CD4-positive, alpha-beta T cell treated with Interferon alpha-2 for 1 hour (primary cell): ENCODE results near the gene EGF.
"Not testable (repeated sequence)": the region's sequence is repeated elsewhere in the genome, so short reads cannot be mapped to it uniquely, and the experiment has no call there.

ENCODE experiments used
- DNase-seq, 2 donors: peaks; one replicate each; pipeline ENCODE4 v3.0.0-alpha.2; 2020 to 2022

EGF gene

DNA sequence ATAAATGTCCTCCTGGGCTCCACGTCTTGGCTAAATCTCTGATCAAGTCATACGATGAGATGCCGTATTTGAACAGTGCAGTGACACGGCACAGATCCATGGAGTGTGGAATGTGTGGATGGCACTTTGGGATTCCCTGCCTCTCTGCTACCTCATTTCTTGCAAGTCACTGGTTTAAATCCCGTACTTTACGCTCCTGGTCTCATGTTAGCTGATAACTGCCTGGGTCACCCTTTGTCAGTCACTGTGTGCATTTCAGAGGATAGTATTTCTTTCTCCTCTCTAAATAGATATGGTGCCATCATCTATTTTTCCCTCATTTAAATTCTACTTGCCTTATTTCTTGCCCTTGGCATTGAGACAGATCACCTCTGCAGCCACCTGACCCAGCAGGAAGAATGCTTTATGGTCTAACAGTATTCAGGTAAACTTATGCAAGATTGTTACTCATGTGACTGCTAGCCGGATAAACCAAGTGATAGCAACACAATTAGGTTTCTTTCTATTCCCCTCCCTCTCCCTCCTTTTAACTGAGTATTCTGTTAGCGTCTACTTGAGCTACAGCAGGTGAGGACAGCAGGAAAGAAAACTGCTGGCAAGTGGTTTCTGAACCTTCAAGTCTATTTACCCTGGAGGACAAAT, 2.8 kb downstream of the EGF start:
- no peak for DNase-seq

DNA sequence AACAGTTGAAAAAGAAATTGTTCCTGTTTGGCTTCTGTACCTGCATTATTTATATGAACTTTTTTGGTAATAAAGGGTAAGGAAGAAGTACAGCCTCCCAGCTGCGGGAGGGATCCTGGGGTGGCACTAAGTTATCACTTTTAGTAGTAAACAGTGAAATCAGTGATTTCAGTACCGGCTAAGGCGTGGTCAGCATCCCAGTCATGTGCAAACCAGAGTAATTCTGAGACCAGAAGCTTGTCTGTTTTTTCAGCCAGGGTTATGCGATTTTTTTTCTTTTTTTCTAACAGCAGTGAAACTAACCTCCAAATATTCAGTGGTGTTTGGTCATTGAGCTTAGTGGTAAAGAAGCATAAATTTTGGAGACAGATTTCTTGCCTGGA, 3.3 kb downstream of the EGF start:
- DNase-seq: no peak

DNA sequence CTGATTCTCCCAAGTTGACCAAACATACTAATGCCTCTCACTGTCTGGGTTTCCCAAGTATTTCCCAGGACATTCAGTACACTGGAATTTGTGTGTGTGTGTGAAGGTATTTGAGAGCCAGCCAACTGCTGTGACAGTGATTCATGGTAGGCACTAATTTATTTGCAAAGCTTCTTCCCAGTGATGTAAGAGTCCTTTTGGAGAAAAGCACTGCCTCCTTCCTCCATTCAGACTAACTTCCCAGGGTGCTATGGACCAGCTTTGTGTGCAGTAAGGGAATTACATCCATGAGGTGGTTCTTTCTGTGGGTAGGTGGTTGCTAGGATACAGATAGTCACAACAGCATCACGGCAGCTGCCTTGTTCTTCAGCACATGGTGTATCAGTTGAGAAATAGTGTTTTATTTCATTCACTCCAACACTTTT, 8.7 kb downstream of the EGF start:
- no peak for DNase-seq

DNA sequence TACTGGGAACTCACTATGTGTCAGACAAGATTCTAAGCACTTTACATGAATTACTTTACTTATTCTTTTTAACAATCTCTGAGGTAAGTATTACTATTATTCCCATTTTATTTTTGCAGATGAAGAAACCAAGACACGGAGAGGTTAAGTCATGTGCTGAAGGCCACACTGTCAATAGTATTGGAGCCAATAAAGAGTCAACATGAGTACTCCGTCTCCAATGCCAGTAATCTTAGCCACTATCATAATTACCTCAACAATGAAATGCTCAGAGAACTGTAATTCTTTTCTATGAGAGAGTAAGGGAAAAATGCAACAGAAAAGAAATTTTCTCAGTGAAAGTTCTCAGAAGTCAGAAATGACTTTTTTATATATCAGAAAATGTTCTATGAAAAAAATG, 12.7 kb downstream of the EGF start:
- DNase-seq: no peak

DNA sequence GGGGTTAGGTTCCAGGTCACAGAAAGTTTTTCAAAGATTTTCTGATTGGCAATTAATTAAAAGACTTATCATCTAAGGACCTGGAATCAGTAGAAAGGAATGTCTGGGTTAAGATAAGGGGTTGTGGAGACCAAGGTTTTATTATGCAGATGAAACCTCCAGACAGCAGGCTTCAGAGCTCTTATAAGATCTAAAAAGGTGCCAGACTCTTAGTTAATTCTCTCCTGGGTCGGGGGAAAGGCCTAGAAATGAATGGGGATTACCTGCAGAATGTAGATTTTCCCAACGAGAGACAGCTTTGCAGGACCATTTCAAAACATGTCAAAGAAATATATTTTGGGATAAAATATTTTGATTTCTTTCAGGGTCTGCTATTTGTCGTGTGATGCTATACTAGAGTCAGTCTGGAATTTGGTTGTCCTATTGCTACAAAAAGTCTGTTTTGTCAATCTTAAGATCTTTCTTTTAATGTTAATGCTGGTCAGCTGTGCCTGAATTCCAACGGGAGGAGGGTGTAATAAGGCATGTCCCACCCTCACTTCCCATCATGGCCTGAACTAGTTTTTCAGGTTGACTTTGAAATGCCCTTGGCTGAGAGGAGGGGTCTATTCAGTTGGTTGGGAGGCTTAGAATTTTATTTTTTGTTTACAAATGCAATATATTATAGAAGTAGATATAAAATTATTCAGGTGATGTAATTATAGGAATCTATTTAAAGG, 15.8 kb downstream of the EGF start:
- DNase-seq: no peak

DNA sequence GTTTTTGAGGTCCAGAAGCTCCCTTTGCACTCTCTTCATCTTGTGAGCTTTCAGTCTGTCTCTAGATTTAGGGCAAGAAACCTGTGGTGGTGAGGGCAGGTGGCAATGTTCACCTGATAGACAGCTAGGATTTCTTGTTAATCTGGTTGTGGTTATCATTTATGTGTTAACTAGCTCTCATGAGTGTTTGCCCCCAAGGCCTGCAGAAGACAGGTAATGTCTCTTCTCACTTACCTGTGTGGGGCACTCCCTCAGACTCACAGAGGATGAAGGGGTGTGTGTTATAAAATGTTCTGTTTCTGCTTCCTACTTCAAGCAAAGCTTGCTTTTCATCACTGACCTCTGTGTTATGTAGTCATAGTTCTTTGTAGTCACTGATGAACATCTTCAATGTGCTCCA, 17.8 kb downstream of the EGF start:
- no peak for DNase-seq

DNA sequence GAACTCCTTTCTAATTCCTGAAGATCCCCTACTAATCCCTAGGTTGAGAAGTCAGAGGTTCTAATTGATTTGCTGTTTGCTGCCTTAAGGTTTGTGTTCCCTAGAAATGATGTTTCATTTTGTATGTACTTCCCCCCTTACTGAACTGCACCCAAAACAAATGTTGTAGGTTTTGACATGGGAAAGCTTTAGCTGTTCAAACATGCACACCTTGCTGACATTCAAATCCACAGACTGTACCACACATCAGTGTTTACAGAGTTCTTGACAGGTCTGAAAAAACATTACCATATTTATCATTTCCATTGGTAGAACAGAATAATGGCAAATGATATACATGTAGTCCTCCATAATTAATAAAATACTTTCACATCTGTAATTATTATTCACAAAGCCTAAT, 18.2 kb downstream of the EGF start:
- no peak for DNase-seq

DNA sequence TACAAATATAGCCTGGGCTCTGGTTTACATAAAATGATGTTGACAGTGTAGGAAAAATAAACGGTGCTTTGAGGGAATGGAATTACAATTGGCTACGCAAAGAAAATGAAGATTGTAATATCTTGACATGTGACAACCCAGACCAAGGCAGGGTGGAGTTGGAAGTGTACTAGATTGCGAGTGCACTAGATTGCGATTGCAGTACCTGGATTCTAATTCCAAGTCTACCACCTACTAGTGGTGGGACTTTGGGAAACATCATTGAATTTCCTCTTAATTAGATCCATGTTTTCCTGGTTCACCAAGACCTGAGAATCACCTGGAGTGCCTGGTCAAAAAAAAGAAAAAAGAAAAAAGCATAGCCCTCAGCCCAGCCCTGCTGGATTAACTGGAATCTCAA, 18.6 kb downstream of the EGF start:
- DNase-seq: no peak

DNA sequence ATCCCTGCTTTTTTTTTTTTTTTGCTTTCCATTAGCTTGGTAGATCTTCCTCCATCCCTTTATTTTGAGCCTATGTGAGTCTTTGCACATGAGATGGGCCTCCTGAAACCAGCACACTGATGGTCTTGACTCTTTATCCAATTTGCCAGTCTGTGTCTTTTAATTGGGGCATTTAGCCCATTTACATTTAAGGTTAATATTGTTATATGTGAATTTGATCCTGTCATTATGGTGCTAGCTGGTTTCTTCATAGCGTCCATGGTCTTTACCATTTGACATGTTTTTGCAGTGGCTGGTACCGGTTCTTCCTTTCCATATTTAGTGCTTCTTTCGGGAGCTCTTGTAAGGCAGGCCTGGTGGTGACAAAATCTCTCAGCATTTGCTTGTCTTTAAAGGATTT, 24.7 kb downstream of the EGF start:
- DNase-seq: not testable (repeated sequence)

DNA sequence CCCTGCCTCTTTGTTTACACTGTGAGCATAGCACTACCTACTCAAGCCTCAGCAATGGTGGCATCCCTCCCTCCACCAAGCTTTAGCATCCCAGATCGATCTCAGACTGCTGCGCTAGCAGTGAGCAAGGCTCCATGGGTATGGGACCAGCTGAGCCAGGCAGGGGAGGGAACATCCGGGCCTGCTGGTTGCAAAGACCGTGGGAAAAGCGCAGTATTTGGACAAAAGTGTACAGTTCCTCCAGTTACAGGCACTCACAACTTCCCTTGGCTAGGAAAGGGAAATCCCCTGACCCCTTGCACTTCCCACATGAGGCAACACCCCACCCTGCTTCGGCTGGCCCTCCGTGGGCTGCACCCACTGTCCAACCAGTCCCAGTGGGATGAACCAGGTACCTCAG, 26.5 kb downstream of the EGF start:
- no peak for DNase-seq

DNA sequence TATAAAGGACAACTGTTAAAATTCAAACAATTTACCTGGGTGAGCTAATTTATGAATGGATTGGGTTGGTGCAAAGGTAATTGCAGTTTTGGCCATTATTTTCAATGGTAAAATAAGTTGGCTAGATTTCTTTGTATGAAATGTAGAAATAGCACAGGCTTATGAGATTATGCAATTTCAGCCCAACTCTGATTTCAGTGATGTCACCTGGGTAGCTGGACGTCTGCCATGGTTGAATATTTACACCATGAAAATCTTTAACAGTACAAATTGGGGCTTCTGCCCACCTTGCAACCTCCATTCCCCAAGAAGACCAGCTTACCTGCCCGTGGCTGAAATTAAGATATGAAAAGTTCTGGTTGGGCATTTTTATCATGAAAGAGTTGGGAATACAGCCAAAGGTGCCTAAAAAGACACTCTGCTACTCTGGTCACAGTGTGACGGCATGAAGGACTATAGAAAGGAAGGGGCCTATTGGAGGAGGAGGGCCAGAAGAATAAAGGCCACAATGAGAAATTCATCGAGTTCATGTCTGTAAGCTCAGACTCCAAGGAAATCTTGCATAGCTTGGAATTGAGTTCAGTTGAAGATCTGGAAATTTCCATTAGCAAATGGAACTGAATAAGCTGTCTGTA, 29.7 kb downstream of the EGF start:
- no peak for DNase-seq

DNA sequence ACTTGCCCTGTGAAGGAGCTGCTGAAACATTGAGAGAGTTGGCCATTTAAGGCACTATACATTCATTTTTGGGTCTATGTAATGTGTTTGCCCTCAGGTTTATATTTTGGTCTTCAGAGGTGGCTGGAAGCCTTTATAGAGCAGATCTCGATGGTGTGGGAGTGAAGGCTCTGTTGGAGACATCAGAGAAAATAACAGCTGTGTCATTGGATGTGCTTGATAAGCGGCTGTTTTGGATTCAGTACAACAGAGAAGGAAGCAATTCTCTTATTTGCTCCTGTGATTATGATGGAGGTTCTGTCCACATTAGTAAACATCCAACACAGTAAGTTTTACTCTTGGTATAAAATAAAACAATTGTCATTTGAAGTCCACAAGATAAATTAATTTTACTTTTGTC, 31.1 kb downstream of the EGF start:
- DNase-seq: no peak

DNA sequence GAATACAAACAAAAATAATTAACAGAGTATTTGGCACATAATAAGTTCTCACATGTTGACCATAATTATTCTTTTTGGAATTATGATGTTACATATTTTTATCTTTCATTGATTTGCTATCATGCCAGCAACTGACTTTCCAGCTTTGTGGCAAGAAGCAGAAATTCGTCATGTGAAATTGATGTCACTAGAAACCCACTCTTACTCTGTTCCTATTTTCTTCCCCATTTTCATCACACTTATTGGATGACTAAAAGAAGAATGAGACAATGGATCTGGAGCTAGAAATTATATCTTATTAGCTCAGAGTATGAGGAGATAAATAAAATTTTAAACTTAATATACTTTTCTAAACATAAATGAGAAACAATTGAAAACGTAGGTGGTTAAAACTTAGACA, 31.9 kb downstream of the EGF start:
- DNase-seq: no peak

DNA sequence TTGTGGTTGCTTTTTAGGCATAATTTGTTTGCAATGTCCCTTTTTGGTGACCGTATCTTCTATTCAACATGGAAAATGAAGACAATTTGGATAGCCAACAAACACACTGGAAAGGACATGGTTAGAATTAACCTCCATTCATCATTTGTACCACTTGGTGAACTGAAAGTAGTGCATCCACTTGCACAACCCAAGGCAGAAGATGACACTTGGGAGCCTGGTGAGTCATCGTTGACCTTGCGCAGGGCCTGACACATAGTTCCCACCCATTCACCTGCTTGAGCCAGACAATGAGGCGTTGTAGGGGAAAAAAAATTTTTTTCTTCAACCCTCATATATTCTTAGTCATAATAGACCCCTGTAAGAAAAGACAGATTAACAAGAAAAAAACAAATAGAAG, 32.4 kb downstream of the EGF start:
- DNase-seq: peak in 1 of 2 donors; percentile 4

DNA sequence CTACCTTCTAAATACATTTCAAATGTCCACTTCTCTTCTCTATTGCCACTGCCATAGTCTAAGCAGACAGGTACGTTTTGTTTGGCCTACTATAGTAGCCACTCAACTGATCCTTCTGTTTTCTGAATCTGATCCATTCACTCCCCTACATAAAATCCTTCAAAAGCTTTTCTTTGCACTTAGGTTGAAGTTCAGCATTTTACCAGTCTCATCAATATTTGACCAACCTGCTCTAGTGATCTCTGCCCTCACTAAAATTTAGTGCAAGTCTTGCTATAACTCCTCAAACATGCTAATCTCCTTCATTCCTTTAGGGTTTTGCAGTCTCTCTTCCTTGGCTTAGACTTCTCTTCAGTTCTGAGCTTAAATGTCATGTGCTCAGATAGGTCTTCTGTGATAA, 33.4 kb downstream of the EGF start:
- DNase-seq: no peak

DNA sequence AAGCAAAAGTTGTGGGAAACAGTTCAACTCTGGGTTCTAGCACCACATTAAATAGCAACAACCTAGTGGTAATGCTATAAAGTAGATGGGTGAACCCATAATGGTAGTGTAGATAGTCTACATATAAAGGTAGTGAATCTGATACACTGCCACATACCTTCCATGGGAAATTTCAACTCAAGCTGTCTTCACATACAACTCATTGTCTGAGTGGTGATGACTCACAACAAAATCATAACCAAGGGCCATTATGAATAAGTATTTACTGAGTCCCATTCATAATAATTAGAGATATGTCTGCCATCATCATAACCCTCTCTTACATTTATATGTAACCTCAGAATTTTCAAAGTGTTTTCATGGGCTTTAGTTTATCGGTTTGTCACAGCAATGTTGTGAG, 34.8 kb downstream of the EGF start:
- DNase-seq: no peak

DNA sequence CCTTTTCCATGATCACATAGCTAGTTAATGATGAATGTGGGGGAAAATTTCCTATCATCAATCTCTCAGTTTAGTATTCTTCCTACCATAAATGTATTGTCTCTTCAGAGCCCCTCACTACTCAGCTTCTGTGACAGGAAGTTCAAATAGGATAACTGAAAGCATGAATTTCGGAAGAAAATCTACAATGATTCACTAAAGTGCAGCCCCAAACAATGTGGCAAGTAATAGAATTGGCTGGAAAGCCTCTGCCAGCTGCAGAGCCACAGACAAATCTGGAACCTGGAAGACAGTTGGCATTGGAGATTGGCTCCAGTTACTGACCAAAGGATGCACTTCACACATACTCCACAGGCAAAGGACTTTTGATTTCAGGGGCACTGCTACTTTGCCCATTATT, 35.2 kb downstream of the EGF start:
- DNase-seq: no peak

DNA sequence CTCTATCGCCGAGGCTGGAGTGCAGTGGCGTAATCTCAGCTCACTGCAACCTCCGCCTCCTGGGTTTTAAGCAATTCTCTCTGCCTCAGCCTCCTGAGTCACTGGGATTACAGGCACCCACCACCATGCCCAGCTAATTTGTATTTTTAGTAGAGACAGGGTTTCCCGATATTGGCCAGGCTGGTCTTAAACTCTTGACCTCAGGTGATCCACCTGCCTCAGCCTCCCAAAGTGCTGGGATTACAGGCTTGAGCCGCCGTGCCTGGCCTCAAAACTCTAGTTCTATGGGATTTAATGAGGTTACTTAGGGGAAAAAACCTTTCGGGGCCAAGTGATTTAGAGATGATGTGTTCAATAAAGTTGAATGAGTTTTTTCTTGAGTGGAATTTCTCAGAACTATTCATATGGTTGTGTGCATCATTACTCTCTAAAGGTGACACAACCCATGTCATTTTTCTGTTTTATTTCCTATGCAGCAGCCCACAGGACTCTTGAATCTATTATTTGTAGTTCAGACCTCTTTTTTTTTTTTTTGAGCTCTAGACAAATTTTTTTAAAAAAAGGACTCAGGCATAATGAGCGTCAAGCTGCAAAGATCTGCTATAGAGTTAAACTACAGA, 36.5 kb downstream of the EGF start:
- not testable (repeated sequence) for DNase-seq

DNA sequence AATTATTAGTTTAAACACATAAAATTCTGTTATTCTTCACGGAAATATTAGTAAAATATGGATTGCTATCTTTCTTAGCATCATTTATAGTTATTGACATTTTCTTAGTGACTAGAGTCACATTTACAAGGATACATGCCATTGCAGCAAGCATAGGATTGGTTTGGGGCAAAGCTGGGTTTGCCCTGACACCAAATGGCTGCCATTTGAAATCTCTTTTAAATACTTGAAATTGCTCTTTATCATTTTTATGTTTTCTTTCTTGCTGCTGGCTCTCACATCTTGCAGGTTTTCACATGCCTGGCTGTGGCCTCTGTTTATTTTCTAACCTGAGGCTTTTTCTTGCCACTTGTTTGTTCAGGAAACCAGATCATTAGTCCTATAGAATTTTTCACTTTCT, 39.9 kb downstream of the EGF start:
- no peak for DNase-seq

DNA sequence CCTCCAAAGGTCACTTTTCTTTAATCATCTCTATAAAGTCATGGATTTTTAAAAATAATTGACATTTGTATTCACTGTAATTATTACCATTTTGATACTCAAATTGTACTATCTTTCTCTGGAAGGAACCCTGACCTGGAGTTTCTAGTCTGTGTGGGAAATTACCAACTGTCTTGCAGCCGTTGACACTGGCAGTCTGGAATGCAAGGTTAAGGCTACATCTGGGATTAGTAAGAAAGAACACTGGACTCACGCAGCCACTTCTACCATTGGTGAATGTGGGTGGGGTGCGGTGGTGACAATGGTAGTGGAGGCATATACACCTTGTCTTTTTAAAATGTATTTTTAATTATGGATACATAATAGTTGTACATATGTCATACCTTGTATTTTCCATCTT, 40.9 kb downstream of the EGF start:
- DNase-seq: no peak

DNA sequence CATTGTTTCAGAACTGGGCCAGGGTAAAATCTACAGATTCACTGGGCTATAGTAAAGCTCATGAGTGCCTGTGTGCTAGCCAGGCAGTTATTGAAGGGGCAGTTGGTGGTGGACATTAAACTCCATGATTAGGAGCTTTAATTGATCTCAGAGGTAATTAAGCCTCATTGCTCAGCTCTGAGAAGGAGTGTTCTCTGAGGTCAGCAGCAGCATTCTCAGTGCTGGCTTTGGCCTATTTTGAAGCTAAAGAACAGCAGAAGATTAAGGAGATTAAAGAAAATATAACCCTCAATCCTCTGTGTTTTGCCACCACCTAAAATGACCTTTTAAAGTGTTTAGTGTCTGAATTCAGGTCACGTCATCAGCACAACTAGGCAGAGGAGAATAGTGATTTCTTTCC, 42.5 kb downstream of the EGF start:
- no peak for DNase-seq

DNA sequence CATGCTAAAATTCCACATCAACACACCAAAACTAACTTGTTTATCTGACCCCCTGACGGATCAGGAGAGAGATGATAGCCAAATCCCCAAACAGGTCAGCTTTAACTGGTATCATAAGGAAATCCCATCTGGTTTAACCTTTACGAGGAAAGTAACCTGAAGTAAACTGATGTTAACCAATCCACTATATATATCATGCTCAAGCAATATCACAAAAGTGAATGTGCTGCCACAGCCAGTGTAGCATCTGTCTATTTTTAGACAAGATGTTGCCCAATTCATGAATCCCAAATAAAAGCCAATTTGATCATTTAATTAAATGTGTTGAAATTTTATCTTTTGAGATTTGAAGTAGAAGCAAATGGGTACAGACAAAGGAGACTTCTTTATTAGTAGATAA, 44.5 kb downstream of the EGF start:
- DNase-seq: no peak

DNA sequence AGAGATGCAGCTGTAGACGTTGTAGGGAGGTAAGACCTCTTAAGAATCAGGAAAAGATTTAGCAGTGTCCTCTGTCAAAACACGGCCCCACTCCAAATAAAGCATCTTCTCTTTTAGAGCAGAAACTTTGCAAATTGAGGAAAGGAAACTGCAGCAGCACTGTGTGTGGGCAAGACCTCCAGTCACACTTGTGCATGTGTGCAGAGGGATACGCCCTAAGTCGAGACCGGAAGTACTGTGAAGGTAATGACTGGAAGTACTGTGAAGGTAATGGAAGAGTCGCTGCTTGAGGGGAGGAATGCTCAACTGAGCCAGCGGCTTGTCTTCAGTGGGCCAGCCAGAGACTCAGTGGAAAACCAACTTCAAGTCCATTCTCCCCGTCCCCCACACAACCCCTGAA, 46.5 kb downstream of the EGF start:
- no peak for DNase-seq

DNA sequence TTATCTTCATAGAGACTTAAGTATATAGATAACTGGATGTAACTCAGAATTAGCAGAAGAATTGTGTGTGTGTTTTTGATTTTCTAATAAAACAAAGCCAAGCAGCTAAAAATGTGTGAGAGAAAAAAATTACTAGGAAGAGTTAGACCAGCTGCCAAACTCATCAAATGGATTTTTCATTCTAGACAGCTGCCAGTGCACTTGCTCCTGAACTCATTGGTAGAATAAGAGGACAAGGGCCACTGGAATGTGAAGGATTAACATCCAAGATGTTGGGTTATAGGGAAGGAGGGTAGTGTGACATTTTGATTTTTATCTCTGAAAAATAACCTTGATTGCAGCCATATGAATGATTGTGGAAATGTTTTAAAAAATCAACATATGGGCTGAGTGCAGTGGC, 49.7 kb downstream of the EGF start:
- DNase-seq: no peak
